Endothelial cell of umbilical vein (primary cell): ENCODE measurements around the gene CTH. TPM values are rescaled to one million over a fixed set of nuclear protein-coding genes. Genes with fewer than 3 reads are reported as not detected.

Experiments
- BruUV-seq: library from RNA; stranded (reverse); fragments of 400-500 nt; replicated peaks from 2 replicates; lab custom pipeline; 2021; lab: Mats Ljungman, UMichigan
- CTCF ChIA-PET: fragments of 300-600, 350-600 bp; sonication (Branson Sonifier 250); formaldehyde crosslinking; loops from one replicate; lab custom pipeline; 2021; ENCODE audit warnings: antibody characterized with exemption, inconsistent platforms; lab: Charles Lee
- POLR2A ChIA-PET: fragments of 300-600, 350-600 bp; sonication (Branson Sonifier 250); formaldehyde crosslinking; loops from one replicate; lab custom pipeline; 2021; ENCODE audit warnings: antibody characterized with exemption, inconsistent platforms; lab: Charles Lee
- DNase-seq: peaks from one replicate; pipeline ENCODE4 v3.0.0-alpha.2; 2011; ENCODE audit warnings: low read depth, low spot score
- FAIRE-seq: peaks from 2 replicates; lab custom pipeline; 2011; peaks lifted over from hg19 to GRCh38; lab: Jason Lieb, UNC
- H2AFZ ChIP-seq: 2 replicates; pipeline ENCODE4 v1.6.0; 2012; ENCODE audit warnings: low read depth, low read length, control low read depth, inconsistent platforms
- H3K27ac ChIP-seq: 2 replicates; pipeline ENCODE4 v1.5.1; 2011; ENCODE audit warnings: low read depth, mild to moderate bottlenecking, control low read depth, low read length, moderate library complexity; ENCODE audit not compliant: insufficient read depth
- H3K27me3 ChIP-seq, 2 experiments: 2 replicates each; pipeline versions ENCODE4 v1.6.0 to v1.6.1; 2011; ENCODE audit warnings: low read length in 2 of 2, mixed read lengths in 1 of 2; ENCODE audit not compliant: control insufficient read depth in 2 of 2, insufficient read depth in 2 of 2
- H3K36me3 ChIP-seq, 2 experiments: 2 replicates in 1 of 2; 3 replicates in 1 of 2; pipeline ENCODE4 v1.5.1; 2011; ENCODE audit warnings: low read length in 2 of 2, mild to moderate bottlenecking in 1 of 2, moderate library complexity in 1 of 2; ENCODE audit not compliant: control insufficient read depth in 2 of 2, insufficient read depth in 2 of 2; ENCODE audit errors: extremely low read depth in 1 of 2
- H3K4me1 ChIP-seq: 3 replicates; pipeline ENCODE4 v1.5.1; 2011; ENCODE audit warnings: mild to moderate bottlenecking, low read length; ENCODE audit not compliant: control insufficient read depth, insufficient read depth; ENCODE audit errors: extremely low read depth
- H3K4me2 ChIP-seq: 2 replicates; pipeline ENCODE4 v1.6.1; 2011; ENCODE audit warnings: low read length, control low read depth, mixed read lengths; ENCODE audit not compliant: insufficient read depth
- H3K4me3 ChIP-seq, 3 experiments: fragments of 200-600 bp in 1 of 3; sonication (generic), shearing (Covaris generic) in 1 of 3; replicated peaks in 1 of 3; 2 replicates each; pipeline ENCODE4 v1.5.1; 2011 to 2016; ENCODE audit warnings: control low read depth in 3 of 3, low read length in 3 of 3, mild to moderate bottlenecking in 2 of 3, inconsistent platforms in 1 of 3, low read depth in 1 of 3, moderate library complexity in 1 of 3; ENCODE audit not compliant: insufficient read depth in 1 of 3
- H3K79me2 ChIP-seq: 2 replicates; pipeline ENCODE4 v1.6.0; 2012; ENCODE audit warnings: low read length, inconsistent platforms; ENCODE audit not compliant: control insufficient read depth, insufficient read depth
- H3K9ac ChIP-seq: replicated peaks from 2 replicates; pipeline ENCODE3; 2011; ENCODE audit warnings: low read length, control low read depth; ENCODE audit not compliant: insufficient read depth; ENCODE audit errors: extremely low read depth
- H3K9me1 ChIP-seq: replicated peaks from 3 replicates; pipeline ENCODE4 v1.6.0; 2011; ENCODE audit warnings: mild to moderate bottlenecking, low read length; ENCODE audit not compliant: control insufficient read depth, insufficient read depth; ENCODE audit errors: extremely low read depth
- H3K9me3 ChIP-seq: replicated peaks from 2 replicates; pipeline ENCODE4 v1.5.1; 2012; ENCODE audit warnings: low read length, inconsistent platforms; ENCODE audit not compliant: control insufficient read depth, insufficient read depth
- H4K20me1 ChIP-seq: replicated peaks from 2 replicates; pipeline ENCODE3; 2011; ENCODE audit warnings: mild to moderate bottlenecking, low read length; ENCODE audit not compliant: control insufficient read depth, insufficient read depth; ENCODE audit errors: extremely low read depth
- CTCF ChIP-seq, 2 donors: IDR thresholded peaks; 1 replicate in 1 of 2; 2 replicates in 1 of 2; pipeline ENCODE4 v1.5.1; 2011; ENCODE audit warnings: low read length in 2 of 2, mild to moderate bottlenecking in 2 of 2, moderate library complexity in 2 of 2, control low read depth in 1 of 2, inconsistent platforms in 1 of 2, low read depth in 1 of 2; ENCODE audit not compliant: insufficient read depth in 1 of 2; ENCODE audit errors: extremely low read depth in 1 of 2
- EZH2 ChIP-seq: IDR thresholded peaks from 2 replicates; pipeline ENCODE4 v1.6.1; 2012; ENCODE audit warnings: borderline replicate concordance, low read depth, mild to moderate bottlenecking, moderate library complexity, low read length, inconsistent platforms; ENCODE audit not compliant: severe bottlenecking
- FOS ChIP-seq: IDR thresholded peaks from 2 replicates; pipeline ENCODE4 v1.6.1; 2011; ENCODE audit warnings: mild to moderate bottlenecking, low read length, moderate library complexity, borderline replicate concordance; ENCODE audit not compliant: insufficient read depth
- JUN ChIP-seq: IDR thresholded peaks from 2 replicates; pipeline ENCODE4 v1.6.1; 2011; ENCODE audit warnings: borderline replicate concordance, low read depth; ENCODE audit not compliant: insufficient read length, insufficient read depth
- POLR2A ChIP-seq: IDR thresholded peaks from 2 replicates; pipeline ENCODE4 v1.6.1; 2012; ENCODE audit warnings: low read depth, mild to moderate bottlenecking, control low read depth, low read length
- POLR2AphosphoS5 ChIP-seq: IDR thresholded peaks from 2 replicates; pipeline ENCODE4 v1.6.1; 2012; ENCODE audit warnings: low read depth, mild to moderate bottlenecking, control low read depth, low read length, moderate library complexity; ENCODE audit not compliant: insufficient read depth
- dilution Hi-C: fragments of 300-500 bp; cut with MboI; formaldehyde crosslinking; loops from one replicate; pipeline ENCODE4 v1.15.0; 2019; ENCODE audit warnings: low sequenced_read_pairs; ENCODE audit not compliant: extremely low pct_ligation_motif_present
- intact Hi-C: fragments of 100-400 bp; cut with micrococcal nuclease; formaldehyde crosslinking; loops from one replicate; pipeline ENCODE4 v1.10.0; 2022
- polyA plus RNA-seq, 4 experiments: library from polyadenylated mRNA; depleted of rRNA in 3 of 4; stranded (reverse) in 3 of 4; unstranded in 1 of 4; fragments of >200 nt; gene quantifications; 2 replicates each; pipeline versions ENCODE4 v1.2.1 to v1.2.3, GENCODE V29; 2011 to 2012; ENCODE audit warnings: missing spikeins in 1 of 4
- total RNA-seq: library from RNA; stranded (reverse); gene quantifications from 2 replicates; pipeline ENCODE4 v1.2.3, GENCODE V29; 2021

Gene CTH
- total and polyA plus RNA-seq, 2 donors (not counting 3 experiments of a cell fraction or from before 2014, with no cell fraction given): 1.7 to 2.6 TPM

DNA sequence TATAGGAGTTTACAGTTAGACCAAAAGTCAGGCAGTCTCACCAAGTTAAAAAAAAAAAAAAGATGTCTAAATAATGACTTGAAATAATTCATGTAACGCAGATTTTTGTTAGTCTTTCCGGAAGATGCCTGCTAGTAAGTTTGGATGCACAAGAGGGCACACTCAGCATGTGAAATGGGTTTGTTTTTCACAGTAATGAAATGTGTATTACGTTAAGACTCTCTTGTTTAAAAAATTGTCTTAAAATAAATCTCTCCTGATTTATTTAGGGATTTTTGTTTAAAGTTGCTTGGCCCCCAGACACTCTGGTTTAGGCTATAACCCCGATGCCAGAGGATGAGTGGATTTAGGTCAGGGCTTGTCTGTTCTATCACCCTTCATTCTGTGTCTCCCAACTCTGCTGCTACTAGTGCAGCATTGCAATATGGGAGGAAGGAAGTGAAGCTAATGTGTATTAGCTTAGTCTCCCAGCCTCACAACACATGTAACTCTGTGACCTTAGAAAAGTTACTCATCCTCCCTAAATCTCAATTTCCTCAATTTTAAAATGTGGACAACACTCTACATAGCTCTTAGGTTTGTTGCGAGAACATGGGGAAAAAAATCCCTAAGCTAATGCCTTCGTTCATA is 25.7 kb downstream of the CTH start:
- no peaks in the 10 kb centered on the region for H3K27me3 ChIP-seq
- no peak overlapping the region for H3K4me2 ChIP-seq
- no peaks in the 10 kb centered on the region for H4K20me1 ChIP-seq
- peak overlapping the region; percentile 26 for H2AFZ ChIP-seq
- no peaks in the 10 kb centered on the region for H3K9me1 ChIP-seq
- no peak for FAIRE-seq
- no peak overlapping the region for H3K4me3 ChIP-seq
- ChIA-PET CTCF (interaction anchor here (0.7 to 1.7 kb wide), 11 partner anchors 11 to 304 kb away, joined by 3 to 18 read pairs (median 3); no protein-coding TSS in a partner anchor), POLR2A (interaction anchor here (1.0 kb wide), 1 partner anchor 26 kb away, joined by 3 read pairs; the partner anchor contains the start of gene CTH)
- H3K27ac ChIP-seq: no peak overlapping the region
- peaks cover 11% of the 10 kb centered on the region for H3K4me1 ChIP-seq
- TF ChIP-seq EZH2: no peak
- dilution Hi-C loops: no loop called here
- DNase-seq: peak; percentile 21
- no peaks in the 10 kb centered on the region for H3K36me3 ChIP-seq
- H3K79me2 ChIP-seq: no peaks in the 10 kb centered on the region
- no TSS peak for BruUV-seq
- intact Hi-C loops: loop anchor here (1.0 kb wide), 2 partner anchors 52 to 74 kb away; no protein-coding TSS in a partner anchor
- H3K9me3 ChIP-seq: no peaks in the 10 kb centered on the region
- H3K9ac ChIP-seq: no peak overlapping the region

DNA sequence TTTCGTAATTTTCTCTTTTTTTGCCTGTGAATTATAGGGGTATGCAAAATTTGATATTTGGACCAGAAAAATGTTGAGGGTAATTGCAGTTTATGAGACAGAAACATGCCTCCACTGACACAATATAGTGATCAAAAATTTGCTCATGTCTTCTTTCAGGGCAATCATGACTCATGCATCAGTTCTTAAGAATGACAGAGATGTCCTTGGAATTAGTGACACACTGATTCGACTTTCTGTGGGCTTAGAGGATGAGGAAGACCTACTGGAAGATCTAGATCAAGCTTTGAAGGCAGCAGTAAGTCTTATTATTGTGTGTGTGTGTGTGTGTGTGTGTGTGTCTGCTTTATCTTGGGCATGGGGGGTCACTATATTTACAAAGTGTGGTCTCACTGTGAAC is 27.5 kb downstream of the CTH start:
- BruUV-seq: no TSS peak
- no peaks in the 10 kb centered on the region for H3K36me3 ChIP-seq
- no peaks in the 10 kb centered on the region for H3K9me1 ChIP-seq
- H3K27me3 ChIP-seq: no peaks in the 10 kb centered on the region
- H3K9me3 ChIP-seq: no peaks in the 10 kb centered on the region
- FAIRE-seq (no peak), DNase-seq (no peak)
- TF ChIP-seq POLR2A: no peak
- no peak for TF ChIP-seq POLR2AphosphoS5
- peak; percentile 13 for TF ChIP-seq FOS
- TF ChIP-seq JUN: peak; percentile 17
- no peak for TF ChIP-seq CTCF (IDR thresholded peaks at IDR 0.05; ENCODE audit: extremely low read depth in 1 of 2, insufficient read depth in 1 of 2, low read depth in 1 of 2, low read length in 2 of 2)
- H3K79me2 ChIP-seq: no peaks in the 10 kb centered on the region
- no peak overlapping the region for H3K4me2 ChIP-seq
- dilution Hi-C loops: no loop called here
- intact Hi-C loops: no loop called here
- no peak overlapping the region for H2AFZ ChIP-seq
- ChIA-PET POLR2A (no interaction called here), CTCF (no interaction called here)
- no peaks in the 10 kb centered on the region for H4K20me1 ChIP-seq
- peaks cover 13% of the 10 kb centered on the region for H3K4me1 ChIP-seq
- H3K9ac ChIP-seq: no peak overlapping the region
- no peak overlapping the region for H3K4me3 ChIP-seq
- no peak overlapping the region for H3K27ac ChIP-seq
